AG10803 (cell line): ENCODE results near the gene OSCP1.
A peak's percentile ranks its signal among the peaks of the same experiment; 100 is the strongest.

Experiments used
- DNase-seq: peaks from one replicate; pipeline ENCODE4 v3.0.0; 2010; ENCODE audit warnings: low read depth
- H3K4me3 ChIP-seq: 2 replicates; pipeline ENCODE4 v1.5.1; 2011; ENCODE audit warnings: mild to moderate bottlenecking, low read length, control low read depth
- TF ChIP-seq, protein P1 (sequence below): conservative IDR thresholded peaks from 2 replicates; pipeline ENCODE4 v1.5.1; 2011; ENCODE audit warnings: mild to moderate bottlenecking, low read length, control low read depth, inconsistent platforms

OSCP1 gene

DNA sequence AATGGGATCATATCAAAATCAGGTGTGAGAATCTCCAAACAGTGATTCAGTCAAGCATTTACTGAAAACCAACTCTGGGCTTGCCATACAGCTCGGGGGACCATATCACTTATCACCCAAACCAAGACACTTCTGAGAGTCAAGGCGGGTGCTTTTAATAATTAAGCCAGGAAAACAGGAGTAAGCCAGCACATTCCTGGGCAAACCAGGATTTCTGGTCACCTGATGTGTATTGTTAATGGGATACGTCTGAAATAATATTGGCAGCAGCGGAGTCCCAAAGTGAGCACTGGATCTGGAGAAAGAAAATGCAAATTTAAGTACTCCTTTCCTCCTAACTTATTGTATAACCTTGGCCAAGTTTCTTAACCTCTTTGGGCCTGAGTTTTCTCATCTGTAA lies 17.6 kb downstream of the OSCP1 start:
- no peak overlapping the region for H3K4me3 ChIP-seq
- DNase-seq: no peak
- TF ChIP-seq, protein P1, sequence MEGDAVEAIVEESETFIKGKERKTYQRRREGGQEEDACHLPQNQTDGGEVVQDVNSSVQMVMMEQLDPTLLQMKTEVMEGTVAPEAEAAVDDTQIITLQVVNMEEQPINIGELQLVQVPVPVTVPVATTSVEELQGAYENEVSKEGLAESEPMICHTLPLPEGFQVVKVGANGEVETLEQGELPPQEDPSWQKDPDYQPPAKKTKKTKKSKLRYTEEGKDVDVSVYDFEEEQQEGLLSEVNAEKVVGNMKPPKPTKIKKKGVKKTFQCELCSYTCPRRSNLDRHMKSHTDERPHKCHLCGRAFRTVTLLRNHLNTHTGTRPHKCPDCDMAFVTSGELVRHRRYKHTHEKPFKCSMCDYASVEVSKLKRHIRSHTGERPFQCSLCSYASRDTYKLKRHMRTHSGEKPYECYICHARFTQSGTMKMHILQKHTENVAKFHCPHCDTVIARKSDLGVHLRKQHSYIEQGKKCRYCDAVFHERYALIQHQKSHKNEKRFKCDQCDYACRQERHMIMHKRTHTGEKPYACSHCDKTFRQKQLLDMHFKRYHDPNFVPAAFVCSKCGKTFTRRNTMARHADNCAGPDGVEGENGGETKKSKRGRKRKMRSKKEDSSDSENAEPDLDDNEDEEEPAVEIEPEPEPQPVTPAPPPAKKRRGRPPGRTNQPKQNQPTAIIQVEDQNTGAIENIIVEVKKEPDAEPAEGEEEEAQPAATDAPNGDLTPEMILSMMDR: no peak

DNA sequence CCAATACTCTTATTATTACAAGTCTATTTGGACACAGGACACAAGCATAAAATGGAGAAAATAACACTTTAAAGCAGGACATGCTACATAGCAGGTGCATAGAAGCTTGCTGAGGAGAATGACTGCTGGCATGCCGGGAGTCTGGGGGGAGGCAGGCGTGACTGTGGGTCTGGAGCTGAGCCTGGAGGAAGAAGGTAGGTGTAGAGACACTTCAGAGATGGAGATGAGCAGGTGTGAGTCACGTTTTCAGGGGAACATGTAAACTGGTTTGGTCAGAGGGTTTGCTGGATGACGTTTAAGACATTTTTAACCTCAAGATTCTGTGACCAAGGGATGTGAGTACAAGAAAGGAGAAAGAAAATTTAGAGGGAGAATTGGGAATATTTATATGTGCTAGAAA lies 24.5 kb downstream of the OSCP1 start:
- TF ChIP-seq, protein P1: no peak
- DNase-seq: no peak

DNA sequence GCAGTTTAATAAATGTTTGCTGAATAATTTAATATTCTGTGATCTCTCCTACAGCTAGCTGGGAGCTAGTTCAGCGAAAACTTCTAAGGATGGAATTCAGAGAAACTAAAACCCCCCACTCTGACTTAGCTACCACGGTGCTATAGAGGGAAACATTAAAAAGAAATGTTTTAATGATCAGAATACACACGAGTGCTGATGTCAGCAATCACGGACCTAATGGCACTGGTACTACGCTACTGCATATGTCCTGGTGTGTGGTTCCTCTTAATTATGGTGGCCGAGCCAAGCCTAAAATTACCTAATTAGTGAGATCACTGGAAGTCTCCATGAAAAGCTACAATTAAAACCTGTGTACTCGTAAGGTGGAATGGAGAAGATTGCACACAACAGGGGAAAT lies 28.6 kb downstream of the OSCP1 start:
- TF ChIP-seq, protein P1: no peak
- H3K4me3 ChIP-seq: no peak overlapping the region
- DNase-seq: no peak

More for the DNA sequence above, 24.5 kb downstream of the OSCP1 start:
- H3K4me3 ChIP-seq: no peak overlapping the region

DNA sequence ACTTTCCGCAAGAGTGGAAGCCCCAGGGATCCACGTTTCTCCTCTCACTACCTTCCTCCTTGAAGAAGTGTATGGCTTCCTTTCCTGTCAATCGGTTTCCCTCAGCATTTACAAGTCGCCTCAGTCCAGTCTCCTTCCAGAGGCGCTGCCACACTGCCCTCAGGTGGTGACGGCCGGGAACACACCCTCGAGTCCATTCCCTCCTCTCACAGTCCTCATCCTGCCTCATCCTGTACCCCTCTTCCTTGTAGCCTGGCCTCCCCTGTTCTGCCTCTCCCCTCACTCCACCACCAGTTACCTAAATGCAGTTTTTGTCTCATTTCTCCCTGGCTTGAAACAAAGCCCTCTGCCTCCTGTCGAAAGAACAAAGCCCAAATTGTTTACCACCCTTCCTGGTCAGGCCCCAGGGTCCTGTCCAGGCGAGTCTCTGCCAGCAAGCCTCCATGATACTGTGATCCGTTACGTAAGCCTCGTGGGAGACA lies 29.4 kb downstream of the OSCP1 start:
- no peak overlapping the region for H3K4me3 ChIP-seq
- peak; percentile 78 for DNase-seq
- TF ChIP-seq, protein P1: peak; percentile 96

DNA sequence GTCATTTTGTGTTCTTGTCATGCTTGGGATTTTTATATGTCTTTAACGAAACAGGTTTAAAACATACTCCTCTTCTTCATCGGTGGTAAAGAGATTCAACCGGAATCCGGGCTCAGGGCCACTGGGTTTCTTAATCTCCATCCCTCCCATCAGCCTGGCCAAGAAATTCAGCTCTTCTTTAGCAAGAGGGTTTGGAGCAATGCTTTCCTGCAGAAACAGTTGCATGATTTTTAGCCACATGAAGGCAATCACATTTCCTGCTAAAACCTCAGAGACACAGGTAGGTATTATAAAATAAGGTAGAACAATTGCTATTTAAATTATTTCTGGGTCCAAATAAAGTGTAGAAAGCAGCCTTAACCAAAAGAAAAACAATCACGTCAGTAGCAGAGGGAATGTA lies 29.8 kb downstream of the OSCP1 start:
- TF ChIP-seq, protein P1: no peak
- DNase-seq: peak; percentile 68
- no peak overlapping the region for H3K4me3 ChIP-seq

DNA sequence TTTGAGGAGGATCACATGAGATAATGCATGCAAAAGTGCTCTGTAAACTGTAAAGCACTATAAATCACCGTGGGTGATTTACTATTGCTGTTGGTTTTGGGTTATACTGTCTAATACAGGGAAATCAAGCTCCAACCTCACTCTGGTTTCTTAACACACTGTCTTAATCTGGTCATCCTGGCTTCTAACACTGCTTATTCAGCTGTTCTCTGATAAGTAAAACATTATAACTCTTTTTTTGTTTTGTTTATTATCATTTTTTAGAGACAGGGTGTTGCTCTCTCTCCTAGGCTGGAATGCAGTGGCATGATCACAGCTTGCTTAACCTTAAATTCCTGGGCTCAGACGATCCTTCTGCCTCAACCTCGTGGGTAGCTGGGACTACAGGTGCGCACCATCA lies 30.7 kb downstream of the OSCP1 start:
- H3K4me3 ChIP-seq: no peak overlapping the region
- TF ChIP-seq, protein P1: no peak
- DNase-seq: peak; percentile 48

DNA sequence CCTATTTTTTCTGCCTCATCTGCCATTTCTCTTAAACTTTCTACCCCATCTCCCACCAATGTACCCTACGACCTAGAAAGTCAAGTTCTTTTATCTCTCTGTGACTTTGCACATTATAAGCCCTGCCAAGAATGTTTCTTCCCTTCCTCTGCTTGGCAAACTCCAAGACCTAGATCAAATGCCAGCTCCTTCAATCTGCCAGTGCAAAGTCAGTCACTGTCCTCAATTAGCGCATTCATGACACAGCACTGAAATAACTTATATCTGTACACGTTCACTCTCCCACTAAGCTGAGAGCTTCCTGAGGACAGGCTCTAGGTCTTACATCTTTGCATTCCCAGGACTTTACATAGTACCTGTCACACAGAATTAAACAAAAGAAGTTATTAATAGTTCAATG lies 31.1 kb downstream of the OSCP1 start:
- no peak for DNase-seq
- TF ChIP-seq, protein P1: no peak
- no peak overlapping the region for H3K4me3 ChIP-seq
